ENCODE results near the gene MAGI2. TPM values are rescaled to one million over a fixed set of nuclear protein-coding genes. Genes with fewer than 3 reads are reported as not detected.

Gene MAGI2
- total RNA-seq, 5 donors from 2014 or later (not counting 1 experiment from before 2014, with no cell fraction given): 0.10 to 0.77 (median 0.22) TPM

- 63% methylated on average over 1 of the region's 3 CpGs for WGBS (ENCODE audit: insufficient coverage)
- H3K9me3 Mint-ChIP-seq: peaks cover 14 to 22% (median 16%) of the 10 kb centered on the region in 3 donors
- Histone ChIP-seq H3K27ac (ENCODE audit: low read length) (no peak overlapping the region), H3K27me3 (replicated peaks in 1 of 2; ENCODE audit: control insufficient read depth in 2 of 2, extremely low read depth in 1 of 2, insufficient read depth in 2 of 2, low read length in 1 of 2) (no peaks in the 10 kb centered on the region), H3K9me3 (no peaks in the 10 kb centered on the region), H3K4me1 (ENCODE audit: control insufficient read depth in 1 of 2, extremely low read depth in 1 of 2, insufficient read depth in 2 of 2, low read length in 2 of 2) (no peaks in the 10 kb centered on the region), H3K4me3 (ENCODE audit: control insufficient read depth in 1 of 2, extremely low read depth in 1 of 2, low read length in 1 of 2) (no peak overlapping the region), H3K36me3 (ENCODE audit: control insufficient read depth in 2 of 2, extremely low read depth in 1 of 2, insufficient read depth in 1 of 2, low read length in 1 of 2) (no peaks in the 10 kb centered on the region)
- no peaks in the 10 kb centered on the region for H3K27me3 Mint-ChIP-seq
- H3K4me3 Mint-ChIP-seq: no peak overlapping the region
- H3K4me1 Mint-ChIP-seq: no peaks in the 10 kb centered on the region
- CTCF ChIA-PET: no interaction called here
- no peaks in the 10 kb centered on the region for H3K36me3 Mint-ChIP-seq
- no peak overlapping the region for H3K27ac Mint-ChIP-seq
- no peak for DNase-seq
- no peak for ATAC-seq (replicated peaks in 1 of 4)
- POLR2A ChIA-PET: no interaction called here
Observed at GRCh38 chr7:79064187-79064823, 389.2 kb downstream of the MAGI2 start.

DNA sequence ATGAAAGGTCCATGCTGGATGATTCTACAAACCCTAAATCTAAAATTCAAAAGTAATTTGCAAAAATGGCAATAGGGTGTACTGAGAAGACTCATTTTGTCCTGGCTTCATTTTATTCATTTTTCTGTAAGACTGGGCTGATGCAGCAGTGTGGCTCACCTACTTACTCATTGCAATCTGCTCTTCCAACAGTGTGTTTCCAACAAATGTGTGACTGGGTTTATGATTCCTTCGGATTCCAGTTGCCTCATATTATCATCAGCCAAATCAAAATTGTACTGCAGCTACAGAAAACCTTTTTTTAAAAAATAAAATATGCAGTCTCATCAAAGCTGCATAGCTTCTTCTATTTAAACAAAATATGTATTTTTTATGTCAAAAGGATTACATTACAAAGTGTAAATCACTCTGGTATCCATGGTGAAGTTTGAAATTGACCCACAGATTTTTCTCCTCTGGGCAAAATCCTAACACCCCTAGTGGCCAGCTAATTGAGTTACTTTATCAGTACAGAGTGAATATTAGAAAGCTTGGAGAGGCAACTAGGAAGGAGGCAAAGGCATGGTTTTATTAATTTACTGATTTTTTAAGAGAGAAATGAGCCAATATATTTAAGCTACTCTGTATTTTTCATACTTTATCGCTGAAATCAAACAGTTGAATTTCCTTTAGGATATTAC, 390.3 kb downstream of the MAGI2 start:
- no peaks in the 10 kb centered on the region for H3K36me3 ChIP-seq (ENCODE audit: control insufficient read depth in 2 of 2, extremely low read depth in 1 of 2, insufficient read depth in 1 of 2, low read length in 1 of 2)
- ChIA-PET CTCF (no interaction called here), POLR2A (no interaction called here)
- H3K4me1 Mint-ChIP-seq: no peaks in the 10 kb centered on the region
- no peak overlapping the region for H3K27ac ChIP-seq (ENCODE audit: low read length)
- no peaks in the 10 kb centered on the region for H3K36me3 Mint-ChIP-seq
- H3K9me3 Mint-ChIP-seq: peaks cover 9 to 19% (median 14%) of the 10 kb centered on the region in 3 donors
- H3K4me3 ChIP-seq (ENCODE audit: control insufficient read depth in 1 of 2, extremely low read depth in 1 of 2, low read length in 1 of 2): no peak overlapping the region
- no peak overlapping the region for H3K4me3 Mint-ChIP-seq
- H3K4me1 ChIP-seq (ENCODE audit: control insufficient read depth in 1 of 2, extremely low read depth in 1 of 2, insufficient read depth in 2 of 2, low read length in 2 of 2): no peaks in the 10 kb centered on the region
- no peak for DNase-seq
- H3K27me3 ChIP-seq (replicated peaks in 1 of 2; ENCODE audit: control insufficient read depth in 2 of 2, extremely low read depth in 1 of 2, insufficient read depth in 2 of 2, low read length in 1 of 2): no peaks in the 10 kb centered on the region
- WGBS (ENCODE audit: insufficient coverage): 40% methylated on average over 1 of the region's 2 CpGs
- no peaks in the 10 kb centered on the region for H3K9me3 ChIP-seq
- no peaks in the 10 kb centered on the region for H3K27me3 Mint-ChIP-seq
- H3K27ac Mint-ChIP-seq: no peak overlapping the region
- ATAC-seq (replicated peaks in 1 of 4): no peak

DNA sequence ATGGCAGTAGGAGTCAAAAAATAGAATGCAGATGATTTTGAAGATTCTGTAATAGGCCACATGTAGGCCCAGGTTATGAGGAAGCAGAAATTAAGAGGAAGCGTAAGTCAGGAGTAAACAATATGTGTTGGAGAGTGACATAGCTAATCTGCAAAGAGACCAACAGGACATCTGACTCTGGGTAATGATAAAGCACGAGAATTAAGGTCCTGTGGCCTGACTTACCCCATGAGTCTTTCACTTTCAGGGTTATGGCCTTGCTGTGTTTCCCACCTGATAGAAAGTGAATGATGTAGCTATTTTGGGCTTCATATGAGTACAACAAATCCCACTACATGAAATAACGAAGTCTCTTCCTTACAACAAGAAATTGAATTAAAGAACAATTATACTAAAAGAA, 393.0 kb downstream of the MAGI2 start:
- Mint-ChIP-seq H3K4me1 (no peaks in the 10 kb centered on the region), H3K27me3 (no peaks in the 10 kb centered on the region), H3K36me3 (no peaks in the 10 kb centered on the region), H3K9me3 (peaks cover 4 to 11% (median 8%) of the 10 kb centered on the region in 3 donors), H3K4me3 (no peak overlapping the region), H3K27ac (no peak overlapping the region)
- ChIA-PET CTCF (no interaction called here), POLR2A (no interaction called here)
- H3K27ac ChIP-seq (ENCODE audit: low read length): no peak overlapping the region
- ATAC-seq (replicated peaks in 1 of 4) (no peak), DNase-seq (no peak)
- no peaks in the 10 kb centered on the region for H3K27me3 ChIP-seq (replicated peaks in 1 of 2; ENCODE audit: control insufficient read depth in 2 of 2, extremely low read depth in 1 of 2, insufficient read depth in 2 of 2, low read length in 1 of 2)
- H3K36me3 ChIP-seq (ENCODE audit: control insufficient read depth in 2 of 2, extremely low read depth in 1 of 2, insufficient read depth in 1 of 2, low read length in 1 of 2): no peaks in the 10 kb centered on the region
- 75% methylated on average over 1 of the region's 3 CpGs for WGBS (ENCODE audit: insufficient coverage)
- no peaks in the 10 kb centered on the region for H3K9me3 ChIP-seq
- no peaks in the 10 kb centered on the region for H3K4me1 ChIP-seq (ENCODE audit: control insufficient read depth in 1 of 2, extremely low read depth in 1 of 2, insufficient read depth in 2 of 2, low read length in 2 of 2)
- H3K4me3 ChIP-seq (ENCODE audit: control insufficient read depth in 1 of 2, extremely low read depth in 1 of 2, low read length in 1 of 2): no peak overlapping the region

DNA sequence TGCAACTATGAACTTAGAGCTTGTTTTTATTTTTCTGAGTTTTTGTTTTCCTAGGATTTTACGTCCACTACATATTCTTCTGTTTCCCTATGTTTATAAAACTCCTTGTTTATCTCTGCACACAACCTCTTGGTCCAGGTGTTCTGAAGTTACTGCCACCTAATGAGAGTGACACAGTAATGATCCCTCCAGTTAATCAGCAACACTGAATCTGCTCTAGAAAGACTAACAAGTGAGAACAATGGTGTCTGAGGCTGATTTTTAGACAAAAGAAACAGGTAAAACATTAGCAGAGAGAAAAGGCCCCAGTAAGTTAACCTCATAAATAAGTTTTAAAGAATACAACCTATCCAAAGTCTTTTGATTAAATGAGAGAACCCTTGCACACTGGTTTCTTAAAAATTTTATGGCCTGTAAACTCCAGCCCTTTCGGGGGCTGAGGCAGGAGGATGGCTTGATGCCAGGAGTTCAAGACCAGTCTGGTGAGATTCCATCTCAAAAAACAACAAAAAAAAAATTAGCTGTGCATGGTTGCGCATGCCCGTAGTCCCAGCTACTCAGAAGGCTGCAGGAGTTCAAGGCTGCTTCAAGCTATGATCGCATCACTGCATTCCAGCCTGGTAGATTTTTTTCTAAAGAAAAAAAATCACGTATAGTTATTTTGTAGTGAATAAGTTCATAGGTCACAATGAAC, 397.6 kb downstream of the MAGI2 start:
- no peak for ATAC-seq (replicated peaks in 1 of 4)
- Mint-ChIP-seq H3K36me3 (no peaks in the 10 kb centered on the region), H3K4me1 (no peaks in the 10 kb centered on the region), H3K27ac (no peak overlapping the region), H3K9me3 (peaks cover 0 to 16% (median 11%) of the 10 kb centered on the region in 3 donors), H3K4me3 (no peak overlapping the region), H3K27me3 (no peaks in the 10 kb centered on the region)
- Histone ChIP-seq H3K4me1 (ENCODE audit: control insufficient read depth in 1 of 2, extremely low read depth in 1 of 2, insufficient read depth in 2 of 2, low read length in 2 of 2) (no peaks in the 10 kb centered on the region), H3K36me3 (ENCODE audit: control insufficient read depth in 2 of 2, extremely low read depth in 1 of 2, insufficient read depth in 1 of 2, low read length in 1 of 2) (no peaks in the 10 kb centered on the region), H3K27me3 (replicated peaks in 1 of 2; ENCODE audit: control insufficient read depth in 2 of 2, extremely low read depth in 1 of 2, insufficient read depth in 2 of 2, low read length in 1 of 2) (no peaks in the 10 kb centered on the region), H3K27ac (ENCODE audit: low read length) (no peak overlapping the region), H3K9me3 (no peaks in the 10 kb centered on the region), H3K4me3 (ENCODE audit: control insufficient read depth in 1 of 2, extremely low read depth in 1 of 2, low read length in 1 of 2) (no peak overlapping the region)
- DNase-seq: no peak
- CTCF ChIA-PET: no interaction called here
- POLR2A ChIA-PET: no interaction called here
- 83% methylated on average over 1 of the region's 6 CpGs for WGBS (ENCODE audit: insufficient coverage)

DNA sequence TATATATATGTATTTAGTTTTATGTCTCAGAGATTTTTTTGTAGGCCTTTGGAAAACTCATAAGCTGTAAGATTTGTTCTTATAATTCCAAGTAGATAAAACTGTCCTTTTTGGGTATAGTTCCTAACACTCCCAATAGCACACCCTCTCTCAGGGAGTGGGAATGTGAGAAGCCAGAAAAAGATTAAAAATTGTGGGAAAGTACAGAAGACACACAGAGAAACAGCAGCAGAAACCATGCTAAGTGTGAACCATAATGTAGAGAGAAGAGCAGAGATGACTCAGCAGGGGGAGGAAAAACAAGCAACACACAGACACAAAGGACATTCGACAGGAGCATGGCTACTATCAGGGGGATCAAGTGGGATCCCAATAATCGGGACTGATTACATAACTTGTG, 401.6 kb downstream of the MAGI2 start:
- H3K36me3 Mint-ChIP-seq: no peaks in the 10 kb centered on the region
- no peaks in the 10 kb centered on the region for H3K27me3 Mint-ChIP-seq
- peaks cover 0 to 12% (median 7%) of the 10 kb centered on the region in 3 donors for H3K9me3 Mint-ChIP-seq
- H3K27ac Mint-ChIP-seq: no peak overlapping the region
- no peak overlapping the region for H3K4me3 ChIP-seq (ENCODE audit: control insufficient read depth in 1 of 2, extremely low read depth in 1 of 2, low read length in 1 of 2)
- CTCF ChIA-PET: no interaction called here
- ATAC-seq (replicated peaks in 1 of 4) (no peak), DNase-seq (no peak)
- no peaks in the 10 kb centered on the region for H3K36me3 ChIP-seq (ENCODE audit: control insufficient read depth in 2 of 2, extremely low read depth in 1 of 2, insufficient read depth in 1 of 2, low read length in 1 of 2)
- H3K27me3 ChIP-seq (replicated peaks in 1 of 2; ENCODE audit: control insufficient read depth in 2 of 2, extremely low read depth in 1 of 2, insufficient read depth in 2 of 2, low read length in 1 of 2): no peaks in the 10 kb centered on the region
- no peak overlapping the region for H3K4me3 Mint-ChIP-seq
- WGBS (ENCODE audit: insufficient coverage): 67% methylated on average over 1 of the region's 2 CpGs
- H3K4me1 ChIP-seq (ENCODE audit: control insufficient read depth in 1 of 2, extremely low read depth in 1 of 2, insufficient read depth in 2 of 2, low read length in 2 of 2): no peaks in the 10 kb centered on the region
- H3K4me1 Mint-ChIP-seq: no peaks in the 10 kb centered on the region
- H3K27ac ChIP-seq (ENCODE audit: low read length): no peak overlapping the region
- H3K9me3 ChIP-seq: no peaks in the 10 kb centered on the region
- POLR2A ChIA-PET: no interaction called here

DNA sequence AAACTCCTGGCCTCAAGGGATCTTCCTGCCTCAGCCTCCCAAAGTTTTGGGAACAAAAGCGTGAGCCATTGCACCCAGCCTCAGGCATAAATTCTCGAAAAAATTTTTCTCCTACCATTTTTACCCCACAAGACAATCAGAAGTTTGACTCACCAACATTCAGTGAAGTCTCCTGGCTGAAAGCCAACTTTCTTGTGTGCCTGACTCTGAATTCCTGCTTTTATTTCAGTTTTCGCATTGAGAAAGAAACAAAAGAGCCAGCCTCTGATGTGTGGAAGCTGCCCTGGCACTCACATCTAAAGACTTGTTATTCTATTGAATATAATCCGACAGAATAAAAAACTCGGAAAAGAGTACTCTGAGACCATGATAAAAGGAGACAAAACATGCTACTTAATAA, 402.9 kb downstream of the MAGI2 start:
- H3K27ac Mint-ChIP-seq: no peak overlapping the region
- Histone ChIP-seq H3K4me3 (ENCODE audit: control insufficient read depth in 1 of 2, extremely low read depth in 1 of 2, low read length in 1 of 2) (no peak overlapping the region), H3K27me3 (replicated peaks in 1 of 2; ENCODE audit: control insufficient read depth in 2 of 2, extremely low read depth in 1 of 2, insufficient read depth in 2 of 2, low read length in 1 of 2) (no peaks in the 10 kb centered on the region), H3K27ac (ENCODE audit: low read length) (no peak overlapping the region), H3K4me1 (ENCODE audit: control insufficient read depth in 1 of 2, extremely low read depth in 1 of 2, insufficient read depth in 2 of 2, low read length in 2 of 2) (no peaks in the 10 kb centered on the region), H3K9me3 (no peaks in the 10 kb centered on the region), H3K36me3 (ENCODE audit: control insufficient read depth in 2 of 2, extremely low read depth in 1 of 2, insufficient read depth in 1 of 2, low read length in 1 of 2) (no peaks in the 10 kb centered on the region)
- H3K27me3 Mint-ChIP-seq: no peaks in the 10 kb centered on the region
- no peaks in the 10 kb centered on the region for H3K36me3 Mint-ChIP-seq
- 90% methylated on average over 4 of the region's 5 CpGs for WGBS (ENCODE audit: insufficient coverage)
- H3K4me1 Mint-ChIP-seq: no peaks in the 10 kb centered on the region
- no peak overlapping the region for H3K4me3 Mint-ChIP-seq
- DNase-seq (no peak), ATAC-seq (replicated peaks in 1 of 4) (no peak)
- peaks cover 0 to 12% (median 7%) of the 10 kb centered on the region in 3 donors for H3K9me3 Mint-ChIP-seq
- CTCF ChIA-PET: no interaction called here
- POLR2A ChIA-PET: no interaction called here
